NB4 (cell line): ENCODE results near the gene CYBB.

ENCODE experiments used
- POLR2A ChIP-seq: IDR thresholded peaks from 2 replicates; pipeline ENCODE4 v1.6.1; 2011; ENCODE audit warnings: mild to moderate bottlenecking; ENCODE audit not compliant: insufficient read length; ENCODE audit errors: extremely low read depth
- TF ChIP-seq, protein P1 (sequence below): IDR thresholded peaks from one replicate; pipeline ENCODE4 v1.5.1; 2012; ENCODE audit warnings: low read depth, low read length

DNA sequence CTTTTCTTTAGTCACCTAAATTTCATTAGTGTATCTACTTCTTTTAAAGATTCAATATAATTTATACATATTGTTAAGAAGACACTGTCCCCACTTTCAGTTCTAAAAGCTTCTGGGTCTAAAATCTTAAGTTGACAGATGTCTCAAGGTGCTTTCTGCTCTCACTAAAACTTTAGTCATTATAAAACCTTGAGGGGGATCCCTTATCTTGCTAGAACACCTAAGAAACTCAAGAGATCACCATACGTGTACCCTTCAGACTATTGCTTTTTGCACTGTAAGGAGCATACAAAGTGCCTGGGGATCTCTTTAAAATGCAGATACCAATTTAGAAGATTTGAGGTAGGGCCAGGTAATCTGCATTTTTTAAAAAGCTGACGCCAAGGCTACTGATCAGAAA is 30.1 kb downstream of the CYBB start:
- TF ChIP-seq, protein P1, sequence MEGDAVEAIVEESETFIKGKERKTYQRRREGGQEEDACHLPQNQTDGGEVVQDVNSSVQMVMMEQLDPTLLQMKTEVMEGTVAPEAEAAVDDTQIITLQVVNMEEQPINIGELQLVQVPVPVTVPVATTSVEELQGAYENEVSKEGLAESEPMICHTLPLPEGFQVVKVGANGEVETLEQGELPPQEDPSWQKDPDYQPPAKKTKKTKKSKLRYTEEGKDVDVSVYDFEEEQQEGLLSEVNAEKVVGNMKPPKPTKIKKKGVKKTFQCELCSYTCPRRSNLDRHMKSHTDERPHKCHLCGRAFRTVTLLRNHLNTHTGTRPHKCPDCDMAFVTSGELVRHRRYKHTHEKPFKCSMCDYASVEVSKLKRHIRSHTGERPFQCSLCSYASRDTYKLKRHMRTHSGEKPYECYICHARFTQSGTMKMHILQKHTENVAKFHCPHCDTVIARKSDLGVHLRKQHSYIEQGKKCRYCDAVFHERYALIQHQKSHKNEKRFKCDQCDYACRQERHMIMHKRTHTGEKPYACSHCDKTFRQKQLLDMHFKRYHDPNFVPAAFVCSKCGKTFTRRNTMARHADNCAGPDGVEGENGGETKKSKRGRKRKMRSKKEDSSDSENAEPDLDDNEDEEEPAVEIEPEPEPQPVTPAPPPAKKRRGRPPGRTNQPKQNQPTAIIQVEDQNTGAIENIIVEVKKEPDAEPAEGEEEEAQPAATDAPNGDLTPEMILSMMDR = no peak
- no peak for TF ChIP-seq POLR2A
